ENCODE data around the gene CSF1. TPM values are rescaled to one million over a fixed set of nuclear protein-coding genes. Genes with fewer than 3 reads are reported as not detected.

Gene CSF1
- total and polyA plus RNA-seq, 2 of the 13 experiments (the other 11 are each of a cell fraction or from before 2014, with no cell fraction given), result 4.6 to 13.3 TPM

GRCh38 chr1:109923131-109923945 is 12.7 kb downstream of the CSF1 start (continued):
- TF ChIP-seq USF2 (IDR thresholded peaks at IDR 0.05; ENCODE audit: low read depth, low read length) (no peak), USF2 (CRISPR knock-in tag; IDR thresholded peaks at IDR 0.05; ENCODE audit: borderline replicate concordance) (no peak), KMT2A (CRISPR knock-in tag; IDR thresholded peaks at IDR 0.05) (no peak), GABPB1 (CRISPR knock-in tag; IDR thresholded peaks at IDR 0.05) (peak; percentile 43; the same call in 1 of the 2 replicates), ZKSCAN8 (CRISPR knock-in tag; IDR thresholded peaks at IDR 0.05; ENCODE audit: borderline replicate concordance) (no peak), RNF219 (CRISPR knock-in tag; IDR thresholded peaks at IDR 0.05) (no peak), HDAC1 (CRISPR knock-in tag; IDR thresholded peaks at IDR 0.05) (0 out of 2 replicates have a peak, but pooled peaks have one; percentile 23), SAFB2 (CRISPR knock-in tag; IDR thresholded peaks at IDR 0.05; ENCODE audit: borderline replicate concordance, low read depth) (no peak), MTERF4 (CRISPR knock-in tag; IDR thresholded peaks at IDR 0.05) (0 out of 2 replicates have a peak, but pooled peaks have one; percentile 48), ZNF687 (CRISPR knock-in tag; IDR thresholded peaks at IDR 0.05) (peak; percentile 51; the same call in 1 of the 2 replicates), ZNF780A (CRISPR knock-in tag; IDR thresholded peaks at IDR 0.05) (no peak), ZFY (CRISPR knock-in tag; IDR thresholded peaks at IDR 0.05) (peak; percentile 18; the same call in 1 of the 2 replicates), ZNF713 (CRISPR knock-in tag; IDR thresholded peaks at IDR 0.05) (no peak), ZBTB14 (CRISPR knock-in tag; IDR thresholded peaks at IDR 0.05) (no peak), ZBTB33 (CRISPR knock-in tag; IDR thresholded peaks at IDR 0.05) (peak; percentile 82; the same call in 1 of the 2 replicates)

Measured in HepG2 (cell line).